Measurements from ENCODE around the gene HDAC4. TPM values are rescaled to one million over a fixed set of nuclear protein-coding genes. Genes with fewer than 3 reads are reported as not detected.

The HDAC4 gene
- total and polyA plus RNA-seq, 2 of the 8 experiments (the other 6 are each of a cell fraction or from before 2014, with no cell fraction given), result 15.4 to 31.5 TPM

GRCh38 chr2:239436076-239436475 lies 35.3 kb upstream of the HDAC4 start:
- H2AFZ ChIP-seq (ENCODE audit: low read length), result no peak overlapping the region
- no peak overlapping the region for H2BK15ac ChIP-seq (ENCODE audit: low read length)
- H2BK120ac ChIP-seq (replicated peaks; ENCODE audit: low read depth, low read length), result no peak overlapping the region
- H3K36me3 ChIP-seq (ENCODE audit: control insufficient read depth in 2 of 4, insufficient read depth in 4 of 4, low read length in 3 of 4), result no peaks in the 10 kb centered on the region
- no peak overlapping the region for H2BK20ac ChIP-seq (ENCODE audit: low read length)
- peaks cover 0 to 7% of the 10 kb centered on the region in 2 experiments; a peak in 2 of 4 replicates for H3K9me3 ChIP-seq (ENCODE audit: insufficient read depth in 2 of 2, low read depth in 1 of 2, low read length in 1 of 2)
- no peak overlapping the region for H3K18ac ChIP-seq (ENCODE audit: extremely low read depth, low read length)
- H3K4me3 ChIP-seq (ENCODE audit: extremely low read depth in 1 of 4, insufficient read depth in 2 of 4, low read depth in 3 of 4, low read length in 4 of 4), result no peak overlapping the region
- H4K5ac ChIP-seq (ENCODE audit: insufficient read length, low read depth, low read length), result no peak overlapping the region
- H4K91ac ChIP-seq (replicated peaks; ENCODE audit: insufficient read length, low read length), result no peak overlapping the region
- no peak overlapping the region for H3K4ac ChIP-seq (replicated peaks; ENCODE audit: insufficient read length, low read depth, low read length)
- H3K27me3 ChIP-seq (replicated peaks in 1 of 4; ENCODE audit: control insufficient read depth in 3 of 4, extremely low read depth in 1 of 4, insufficient read depth in 3 of 4, low read length in 3 of 4), result peaks cover 0 to 7% (median 2%) of the 10 kb centered on the region in 4 experiments; a peak in 4 of 7 replicates
- H4K8ac ChIP-seq (ENCODE audit: extremely low read depth, insufficient read depth, low read length), result no peak overlapping the region
- no peak for DNase-seq (ENCODE audit: low read depth in 1 of 2, low spot score in 2 of 2)
- TF ChIP-seq EGR1 (IDR thresholded peaks at IDR 0.05; ENCODE audit: borderline replicate concordance, low read depth, low read length), result no peak
- no peak for TF ChIP-seq SP4 (IDR thresholded peaks at IDR 0.05; ENCODE audit: low read length)
- no peak for TF ChIP-seq BRCA1 (IDR thresholded peaks at IDR 0.05; ENCODE audit: low read depth, low read length)
- TF ChIP-seq SP2 (IDR thresholded peaks at IDR 0.05; ENCODE audit: low read length), result no peak
- ChIA-PET CTCF (ENCODE audit: partially characterized antibody) (no interaction called here), POLR2A (ENCODE audit: partially characterized antibody) (no interaction called here)
- WGBS, 2 experiments (ENCODE audit: extremely low coverage in 1 of 2, insufficient coverage in 1 of 2, insufficient read length in 1 of 2, insufficient replicate concordance in 2 of 2, low coverage in 1 of 2, low lambda C conversion rate in 2 of 2, missing lambda C conversion rate in 1 of 2), result 91% methylated on average over 5 of the region's 5 CpGs; no CpG with 5 or more reads in 1 of the 2 experiments
- H3K23me2 ChIP-seq (ENCODE audit: low read depth, low read length), result no peaks in the 10 kb centered on the region
- H3K14ac ChIP-seq (ENCODE audit: insufficient read length), result no peak overlapping the region
- H2BK5ac ChIP-seq (ENCODE audit: low read depth, low read length), result no peak overlapping the region
- H3K79me1 ChIP-seq (ENCODE audit: low read depth, low read length), result no peaks in the 10 kb centered on the region
- H3K23ac ChIP-seq (ENCODE audit: insufficient read length), result no peak overlapping the region
- no peak overlapping the region for H2AK5ac ChIP-seq (ENCODE audit: low read depth, low read length)
- peaks cover 0 to 11% (median 6%) of the 10 kb centered on the region in 4 experiments; a peak in 4 of 7 replicates for H3K4me1 ChIP-seq (replicated peaks in 1 of 4; ENCODE audit: control insufficient read depth in 3 of 4, insufficient read depth in 4 of 4, low read length in 3 of 4)
- H3K4me2 ChIP-seq (ENCODE audit: insufficient read depth in 1 of 2, low read depth in 2 of 2, low read length in 2 of 2), result no peak overlapping the region
- no peaks in the 10 kb centered on the region for H4K20me1 ChIP-seq (replicated peaks in 1 of 2; ENCODE audit: control insufficient read depth in 1 of 2, insufficient read depth in 2 of 2, low read length in 2 of 2)
- no peak overlapping the region for H3K27ac ChIP-seq (ENCODE audit: low read depth, low read length)
- no peak overlapping the region for H3K56ac ChIP-seq (replicated peaks; ENCODE audit: insufficient read length, low read depth, low read length)
- FAIRE-seq, result no peak
- H3K9ac ChIP-seq (replicated peaks in 1 of 4; ENCODE audit: extremely low read depth in 1 of 4, low read depth in 3 of 4, low read length in 3 of 4), result no peak overlapping the region
- H3K79me2 ChIP-seq (ENCODE audit: control insufficient read depth in 1 of 2, insufficient read depth in 2 of 2, low read length in 2 of 2), result no peaks in the 10 kb centered on the region
- H2BK12ac ChIP-seq (ENCODE audit: low read depth, low read length), result no peak overlapping the region

Data from H1 (cell line).